HEK293T (cell line): ENCODE results near the gene CTU2.

ENCODE experiments used
- ARNT ChIP-seq: fragments of 450-650 bp; IDR thresholded peaks from 2 replicates; pipeline ENCODE4 v1.6.1; 2017; ENCODE audit warnings: mild to moderate bottlenecking
- BHLHE40 ChIP-seq: fragments of 450-650 bp; IDR thresholded peaks from 2 replicates; pipeline ENCODE4 v1.6.1; 2016; ENCODE audit warnings: mild to moderate bottlenecking, moderate library complexity, borderline replicate concordance
- ELF4 ChIP-seq: fragments of 450-650 bp; IDR thresholded peaks from 2 replicates; pipeline ENCODE4 v1.6.1; 2017; ENCODE audit warnings: antibody characterized with exemption
- HDGF ChIP-seq: fragments of 450-650 bp; IDR thresholded peaks from 2 replicates; pipeline ENCODE4 v1.6.1; 2017; ENCODE audit warnings: antibody characterized with exemption, borderline replicate concordance
- LEF1 ChIP-seq: fragments of 450-650 bp; IDR thresholded peaks from 2 replicates; pipeline ENCODE4 v1.6.1; 2017; ENCODE audit warnings: mild to moderate bottlenecking, borderline replicate concordance
- NFRKB ChIP-seq: fragments of 450-650 bp; IDR thresholded peaks from 2 replicates; pipeline ENCODE4 v1.6.1; 2016; ENCODE audit warnings: mild to moderate bottlenecking, moderate library complexity
- SUZ12 ChIP-seq: fragments of 450-650 bp; IDR thresholded peaks from 2 replicates; pipeline ENCODE4 v1.6.1; 2016; ENCODE audit warnings: mild to moderate bottlenecking
- TARDBP ChIP-seq: fragments of 450-650 bp; IDR thresholded peaks from 2 replicates; pipeline ENCODE4 v1.6.1; 2016
- ZNF384 ChIP-seq: fragments of 450-650 bp; IDR thresholded peaks from 2 replicates; pipeline ENCODE4 v1.6.1; 2016

GRCh38 chr16:88758227-88758943 lies 52.1 kb downstream of the CTU2 start:
- TF ChIP-seq HDGF = no peak
- no peak for TF ChIP-seq ARNT
- no peak for TF ChIP-seq BHLHE40
- TF ChIP-seq LEF1 = no peak
- no peak for TF ChIP-seq SUZ12
- no peak for TF ChIP-seq TARDBP
- TF ChIP-seq ELF4 = no peak
- no peak for TF ChIP-seq ZNF384
- TF ChIP-seq NFRKB = no peak
